Prostate gland (tissue), 2 donors: ENCODE data around the gene NECTIN4. TPM values are rescaled to one million over a fixed set of nuclear protein-coding genes. Genes with fewer than 3 reads are reported as not detected.
"Not testable (repeated sequence)": the region's sequence is repeated elsewhere in the genome, so short reads cannot be mapped to it uniquely, and the experiment has no call there.

Source experiments
- DNase-seq: peaks from one replicate; pipeline ENCODE4 v3.0.0-alpha.2; 2019; ENCODE audit warnings: low spot score
- H3K27ac ChIP-seq, 2 donors: fragments of 200-600 bp; sonication (generic); 2 replicates each; pipeline ENCODE4 v1.5.1; 2017 to 2019
- H3K27me3 ChIP-seq: fragments of 200-600 bp; sonication (generic); replicated peaks from 2 replicates; pipeline ENCODE4 v1.5.1; 2019; ENCODE audit not compliant: insufficient read depth
- H3K36me3 ChIP-seq, 2 donors: fragments of 200-600 bp; sonication (generic); 1 replicate in 1 of 2; 2 replicates in 1 of 2; pipeline versions ENCODE4 v1.5.1 to v1.8.1; 2017 to 2019
- H3K4me1 ChIP-seq: fragments of 200-600 bp; sonication (generic); replicated peaks from 2 replicates; pipeline ENCODE4 v1.5.1; 2019
- H3K4me3 ChIP-seq, 2 donors: fragments of 200-600 bp; sonication (generic); 2 replicates each; pipeline ENCODE4 v1.5.1; 2017 to 2019
- H3K9me3 ChIP-seq: fragments of 200-600 bp; sonication (generic); 2 replicates; pipeline ENCODE4 v1.5.1; 2017
- CTCF ChIP-seq, 4 experiments: fragments of 200-600 bp in 2 of 4; fragments of 450-650 bp in 2 of 4; sonication (generic) in 2 of 4; IDR thresholded peaks; 1 replicate in 3 of 4; 2 replicates in 1 of 4; pipeline ENCODE4 v1.5.1; 2016 to 2019; ENCODE audit warnings: antibody characterized with exemption in 4 of 4, mild to moderate bottlenecking in 2 of 4, moderate library complexity in 2 of 4
- POLR2A ChIP-seq: fragments of 450-650 bp; IDR thresholded peaks from one replicate; pipeline ENCODE4 v1.6.1; 2016; ENCODE audit warnings: antibody characterized with exemption, mild to moderate bottlenecking
- POLR2AphosphoS5 ChIP-seq: sonication (generic); formaldehyde crosslinking; IDR thresholded peaks from one replicate; pipeline ENCODE4 v1.6.1; 2017; ENCODE audit warnings: antibody characterized with exemption
- WGBS: methylation state at CpG from one replicate; pipeline ENCODE4 v1.1.5; 2018; 5-methylcytosine and 5-hydroxymethylcytosine counted together
- intact Hi-C: fragments of 100-400 bp; cut with DNase I; formaldehyde crosslinking; loops from one replicate; pipeline ENCODE4 v1.14.2; 2022
- total RNA-seq, 2 donors: library from RNA; depleted of rRNA; stranded (reverse); fragments of >200 nt; gene quantifications; one replicate each; pipeline ENCODE4 v1.1.0, GENCODE V29; 2016

NECTIN4 gene
- total RNA-seq, 2 donors from 2014 or later, result 9.6 to 18.6 TPM

- H3K36me3 ChIP-seq, result peaks cover 8 to 21% of the 10 kb centered on the region in 2 donors
- TF ChIP-seq POLR2A (no peak), CTCF (IDR thresholded peaks at IDR 0.05) (peak in 2 of 4 experiments; percentile 13 to 34), POLR2AphosphoS5 (no peak)
- WGBS, result 21% methylated on average over 10 of the region's 10 CpGs
- H3K4me1 ChIP-seq, result peaks cover 11% of the 10 kb centered on the region
- intact Hi-C loops, result loop anchor here (2.0 kb wide), 1 partner anchor 14 kb away; the partner anchor contains the start of gene DEDD
- no peaks in the 10 kb centered on the region for H3K27me3 ChIP-seq
- DNase-seq, result no peak
- H3K9me3 ChIP-seq, result no peaks in the 10 kb centered on the region
- peak overlapping the region; percentile 69 to 97 for H3K4me3 ChIP-seq
- H3K27ac ChIP-seq, result peak overlapping the region; percentile 92 to 94
These were observed 29.9 kb upstream of the NECTIN4 start for GRCh38 chr1:161119092-161119903.

GRCh38 chr1:161117759-161118581 is 28.6 kb upstream of the NECTIN4 start, which contains the start of the genes NIT1 and PFDN2:
NIT1 (plus strand) TSS chr1:161118105; CDS start chr1:161118177, 72 bp downstream.
PFDN2 (minus strand) TSS chr1:161118037; CDS start chr1:161118026, 11 bp downstream.
- Histone ChIP-seq H3K4me1 (peaks cover 11% of the 10 kb centered on the region), H3K9me3 (no peaks in the 10 kb centered on the region), H3K27me3 (no peaks in the 10 kb centered on the region), H3K36me3 (peaks cover 4 to 14% of the 10 kb centered on the region in 2 donors), H3K27ac (peak within 1 kb of the TSS; percentile 92 to 94), H3K4me3 (peak within 1 kb of the TSS; percentile 69 to 97)
- DNase-seq, result peak; percentile 79
- under 1% methylated on average over 58 of the region's 58 CpGs for WGBS
- TF ChIP-seq CTCF (IDR thresholded peaks at IDR 0.05) (peak in 2 of 4 experiments; percentile 31 to 35), POLR2AphosphoS5 (peak; percentile 87), POLR2A (peak; percentile 78)
- intact Hi-C loops, result loop anchor here (2.0 kb wide), 1 partner anchor 15 kb away; the partner anchor contains the start of gene DEDD

DNA sequence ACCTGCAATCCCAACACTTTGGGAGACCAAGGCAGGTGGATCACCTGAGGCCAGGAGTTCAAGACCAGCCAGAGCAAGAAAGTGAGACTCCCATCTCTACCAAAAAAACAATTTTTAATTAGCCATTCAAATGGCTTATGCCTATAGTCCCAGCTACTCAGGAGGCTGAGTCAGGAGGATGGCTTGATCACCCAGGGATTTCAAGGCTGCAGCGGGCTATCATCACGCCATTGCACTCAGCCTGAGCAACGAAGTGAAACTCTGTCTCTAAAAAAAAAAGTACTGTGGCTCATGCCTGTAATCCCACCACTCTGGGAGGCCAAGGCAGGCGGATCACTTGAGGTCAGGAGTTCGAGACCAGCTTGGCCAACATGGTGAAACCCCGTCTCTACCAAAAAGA is 26.6 kb upstream of the NECTIN4 start:
- H3K9me3 ChIP-seq, H3K27me3 ChIP-seq, H3K4me3 ChIP-seq, DNase-seq, H3K27ac ChIP-seq, H3K36me3 ChIP-seq, intact Hi-C loops: not testable (repeated sequence)
- H3K4me1 ChIP-seq, result peaks cover 11% of the 10 kb centered on the region
- 93% methylated on average over 6 of the region's 6 CpGs for WGBS

GRCh38 chr1:161115132-161115711 is 25.9 kb upstream of the NECTIN4 start:
- Histone ChIP-seq H3K36me3 (no peaks in the 10 kb centered on the region), H3K4me3 (no peak overlapping the region), H3K27ac (no peak overlapping the region), H3K9me3 (no peaks in the 10 kb centered on the region), H3K4me1 (peaks cover 11% of the 10 kb centered on the region), H3K27me3 (no peaks in the 10 kb centered on the region)
- WGBS, result 91% methylated on average over 12 of the region's 12 CpGs
- intact Hi-C loops, result no loop called here
- TF ChIP-seq CTCF (IDR thresholded peaks at IDR 0.05) (no peak), POLR2AphosphoS5 (no peak), POLR2A (no peak)
- no peak for DNase-seq

GRCh38 chr1:161114556-161114955 is 25.2 kb upstream of the NECTIN4 start:
- Histone ChIP-seq H3K9me3 (no peaks in the 10 kb centered on the region), H3K27me3 (no peaks in the 10 kb centered on the region), H3K4me1 (peaks cover 10% of the 10 kb centered on the region), H3K4me3 (no peak overlapping the region), H3K36me3 (no peaks in the 10 kb centered on the region), H3K27ac (no peak overlapping the region)
- WGBS, result 76% methylated on average over 2 of the region's 2 CpGs
- intact Hi-C loops, result no loop called here
- no peak for TF ChIP-seq POLR2A
- TF ChIP-seq POLR2AphosphoS5, result no peak
- TF ChIP-seq CTCF (IDR thresholded peaks at IDR 0.05), result no peak
- DNase-seq, result no peak
